GM23248 (cell line): ENCODE measurements around the gene EXOC3L1.

Experiments
- EZH2 ChIP-seq: fragments of 200-600 bp; sonication (generic); IDR thresholded peaks from 2 replicates; pipeline ENCODE4 v1.6.1; 2018; ENCODE audit warnings: antibody characterized with exemption, mild to moderate bottlenecking; ENCODE audit not compliant: insufficient read depth, poor library complexity, severe bottlenecking
- EZH2phosphoT487 ChIP-seq: fragments of 200-600 bp; sonication (generic); IDR thresholded peaks from 2 replicates; pipeline ENCODE4 v1.6.1; 2018; ENCODE audit warnings: antibody characterized with exemption, moderate library complexity, mild to moderate bottlenecking, low read depth; ENCODE audit not compliant: insufficient read depth

GRCh38 chr16:67206838-67207248 is 16.9 kb upstream of the EXOC3L1 start:
- TF ChIP-seq EZH2phosphoT487 (no peak), EZH2 (no peak)
